Nephron (organoid): ENCODE measurements around the gene USP10.

Experiments
- H3K27ac Mint-ChIP-seq, 3 experiments: 2 replicates each; pipeline ENCODE4 v1.8.0; 2020; ENCODE audit warnings: mixed read lengths in 3 of 3, mild to moderate bottlenecking in 2 of 3, moderate library complexity in 1 of 3
- H3K27me3 Mint-ChIP-seq: 2 replicates; pipeline ENCODE4 v1.8.0; 2021; ENCODE audit warnings: low read depth, mild to moderate bottlenecking, moderate library complexity, mixed read lengths
- H3K36me3 Mint-ChIP-seq: 2 replicates; pipeline ENCODE4 v1.8.0; 2020; ENCODE audit warnings: low read depth, mixed read lengths
- H3K4me1 Mint-ChIP-seq: 2 replicates; pipeline ENCODE4 v1.8.0; 2020; ENCODE audit warnings: mixed read lengths
- H3K4me3 Mint-ChIP-seq, 3 experiments: 2 replicates each; pipeline ENCODE4 v1.8.0; 2020; ENCODE audit warnings: mild to moderate bottlenecking in 3 of 3, mixed read lengths in 3 of 3, moderate library complexity in 2 of 3
- H3K9me3 Mint-ChIP-seq: 2 replicates; pipeline ENCODE4 v1.8.0; 2020; ENCODE audit warnings: mixed read lengths
- TF ChIP-seq, protein P1 (sequence below), 3 experiments: fragments of 200-600 bp; sonication (generic); IDR thresholded peaks; one replicate each; pipeline ENCODE4 v1.5.0; 2021; ENCODE audit warnings: antibody characterized with exemption in 3 of 3; ENCODE audit not compliant: unreplicated experiment in 3 of 3

The USP10 gene

GRCh38 chr16:84825896-84826557, 126.2 kb downstream of the USP10 start:
- no peak overlapping the region for H3K4me3 Mint-ChIP-seq
- TF ChIP-seq, protein P1, sequence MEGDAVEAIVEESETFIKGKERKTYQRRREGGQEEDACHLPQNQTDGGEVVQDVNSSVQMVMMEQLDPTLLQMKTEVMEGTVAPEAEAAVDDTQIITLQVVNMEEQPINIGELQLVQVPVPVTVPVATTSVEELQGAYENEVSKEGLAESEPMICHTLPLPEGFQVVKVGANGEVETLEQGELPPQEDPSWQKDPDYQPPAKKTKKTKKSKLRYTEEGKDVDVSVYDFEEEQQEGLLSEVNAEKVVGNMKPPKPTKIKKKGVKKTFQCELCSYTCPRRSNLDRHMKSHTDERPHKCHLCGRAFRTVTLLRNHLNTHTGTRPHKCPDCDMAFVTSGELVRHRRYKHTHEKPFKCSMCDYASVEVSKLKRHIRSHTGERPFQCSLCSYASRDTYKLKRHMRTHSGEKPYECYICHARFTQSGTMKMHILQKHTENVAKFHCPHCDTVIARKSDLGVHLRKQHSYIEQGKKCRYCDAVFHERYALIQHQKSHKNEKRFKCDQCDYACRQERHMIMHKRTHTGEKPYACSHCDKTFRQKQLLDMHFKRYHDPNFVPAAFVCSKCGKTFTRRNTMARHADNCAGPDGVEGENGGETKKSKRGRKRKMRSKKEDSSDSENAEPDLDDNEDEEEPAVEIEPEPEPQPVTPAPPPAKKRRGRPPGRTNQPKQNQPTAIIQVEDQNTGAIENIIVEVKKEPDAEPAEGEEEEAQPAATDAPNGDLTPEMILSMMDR (IDR thresholded peaks at IDR 0.05; ENCODE audit: unreplicated experiment in 3 of 3) = no peak
- H3K27me3 Mint-ChIP-seq = peaks cover 31% of the 10 kb centered on the region
- no peaks in the 10 kb centered on the region for H3K9me3 Mint-ChIP-seq
- no peaks in the 10 kb centered on the region for H3K36me3 Mint-ChIP-seq
- H3K27ac Mint-ChIP-seq = peak overlapping the region; percentile 39 to 82 (median 75)
- H3K4me1 Mint-ChIP-seq = peaks cover 50% of the 10 kb centered on the region

DNA sequence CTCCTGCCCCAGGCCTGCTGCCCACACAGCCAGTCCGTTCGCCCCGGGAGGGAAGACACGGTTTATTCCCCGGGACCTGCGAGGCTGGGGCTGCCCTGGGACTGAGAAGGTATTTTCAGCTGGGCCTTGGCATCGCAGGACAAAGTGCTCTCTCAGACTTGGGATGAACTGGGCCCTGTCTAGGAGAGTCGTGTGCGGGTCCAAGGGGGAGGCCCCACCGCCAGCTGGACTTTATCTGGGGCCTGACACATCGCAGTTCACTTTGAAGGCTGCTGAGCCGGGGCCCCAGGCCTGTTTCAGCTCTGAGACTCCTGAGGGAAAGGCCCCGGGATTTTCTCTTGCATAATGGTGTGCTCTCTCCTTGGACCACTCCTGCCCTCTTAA, 126.8 kb downstream of the USP10 start:
- TF ChIP-seq, protein P1 (IDR thresholded peaks at IDR 0.05; ENCODE audit: unreplicated experiment in 3 of 3) = no peak
- H3K36me3 Mint-ChIP-seq = no peaks in the 10 kb centered on the region
- H3K4me1 Mint-ChIP-seq = peaks cover 45% of the 10 kb centered on the region
- H3K27ac Mint-ChIP-seq = peak overlapping the region; percentile 41 to 82 (median 75)
- H3K9me3 Mint-ChIP-seq = no peaks in the 10 kb centered on the region
- H3K27me3 Mint-ChIP-seq = peaks cover 26% of the 10 kb centered on the region
- H3K4me3 Mint-ChIP-seq = no peak overlapping the region

DNA sequence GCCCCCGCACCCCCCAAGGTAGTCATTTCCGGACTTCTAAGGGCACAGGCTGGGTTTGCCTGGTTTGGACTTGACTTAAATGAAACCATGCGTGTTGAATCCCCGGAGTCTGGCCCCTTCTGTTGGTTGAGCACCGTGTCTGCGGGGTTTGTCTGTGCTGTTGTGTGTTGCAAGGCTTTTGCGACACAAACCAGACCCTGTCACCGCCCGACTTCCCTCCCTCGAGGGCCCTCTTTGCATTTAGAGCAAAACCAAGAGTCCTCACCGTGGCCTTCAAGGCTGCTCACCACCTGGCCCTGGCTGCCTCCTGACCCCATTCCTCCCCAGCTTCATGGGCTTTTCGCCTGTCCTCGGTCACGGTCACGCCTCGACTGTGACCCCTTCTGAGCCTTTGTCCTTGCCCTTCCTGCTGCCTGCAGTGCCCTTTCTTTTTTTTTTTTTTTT, 127.4 kb downstream of the USP10 start:
- peaks cover 20% of the 10 kb centered on the region for H3K27me3 Mint-ChIP-seq
- H3K36me3 Mint-ChIP-seq = no peaks in the 10 kb centered on the region
- H3K27ac Mint-ChIP-seq = peak overlapping the region; percentile 41 to 82 (median 75)
- TF ChIP-seq, protein P1 (IDR thresholded peaks at IDR 0.05; ENCODE audit: unreplicated experiment in 3 of 3) = no peak
- H3K9me3 Mint-ChIP-seq = no peaks in the 10 kb centered on the region
- H3K4me3 Mint-ChIP-seq = peak overlapping the region in 1 of 3 experiments; percentile 21
- H3K4me1 Mint-ChIP-seq = peaks cover 42% of the 10 kb centered on the region

DNA sequence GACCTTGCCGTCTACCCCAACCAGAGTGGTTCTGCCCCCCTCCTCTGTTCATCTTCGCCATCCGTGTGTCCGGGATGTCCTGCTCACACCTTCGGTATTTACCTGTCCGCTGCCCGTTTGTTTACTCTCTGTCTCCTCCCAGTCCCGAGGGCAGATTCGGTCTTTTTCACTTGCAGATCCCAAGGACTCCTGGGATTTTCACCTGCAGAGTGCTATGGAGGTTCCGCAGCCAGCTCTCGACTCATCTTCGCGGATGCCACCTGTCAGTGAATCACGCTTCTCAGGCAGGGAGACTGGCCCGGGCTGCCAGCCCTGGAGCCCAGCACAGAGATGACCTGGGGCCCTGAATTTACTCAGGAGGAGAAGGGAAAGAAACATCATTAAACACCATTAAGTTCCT, 128.1 kb downstream of the USP10 start:
- Mint-ChIP-seq H3K27ac (peak overlapping the region; percentile 52 to 75 (median 63)), H3K4me3 (peak overlapping the region in 2 of 3 experiments; percentile 20 to 56), H3K9me3 (no peaks in the 10 kb centered on the region), H3K27me3 (peaks cover 17% of the 10 kb centered on the region), H3K4me1 (peaks cover 40% of the 10 kb centered on the region), H3K36me3 (no peaks in the 10 kb centered on the region)
- TF ChIP-seq, protein P1 (IDR thresholded peaks at IDR 0.05; ENCODE audit: unreplicated experiment in 3 of 3) = no peak

GRCh38 chr16:84828322-84828721, 128.5 kb downstream of the USP10 start:
- Mint-ChIP-seq H3K4me1 (peaks cover 41% of the 10 kb centered on the region), H3K9me3 (no peaks in the 10 kb centered on the region), H3K36me3 (no peaks in the 10 kb centered on the region), H3K4me3 (no peak overlapping the region), H3K27ac (peak overlapping the region; percentile 52 to 75 (median 63)), H3K27me3 (peaks cover 14% of the 10 kb centered on the region)
- TF ChIP-seq, protein P1 (IDR thresholded peaks at IDR 0.05; ENCODE audit: unreplicated experiment in 3 of 3) = no peak
